HepG2 (cell line): ENCODE results near the gene ZFYVE28. TPM values are rescaled to one million over a fixed set of nuclear protein-coding genes. Genes with fewer than 3 reads are reported as not detected.
A peak's percentile ranks its signal among the peaks of the same experiment; 100 is the strongest.

Experiments used
- ATF7-NPFF ChIP-seq: sonication (generic); formaldehyde crosslinking; IDR thresholded peaks from 2 replicates; pipeline ENCODE4 v1.8.1; 2023; ENCODE audit warnings: mild to moderate bottlenecking, low read depth, missing genetic modification reagents, moderate library complexity
- CERS6 ChIP-seq: sonication (generic); formaldehyde crosslinking; IDR thresholded peaks from 2 replicates; pipeline ENCODE4 v1.5.0; 2020; ENCODE audit warnings: missing genetic modification reagents
- CREM ChIP-seq, 2 experiments: sonication (generic) in 1 of 2; formaldehyde crosslinking in 1 of 2; IDR thresholded peaks; 2 replicates each; pipeline versions ENCODE4 v1.4.0 to v1.6.1; 2016 to 2020; ENCODE audit warnings: antibody characterized with exemption in 1 of 2, mild to moderate bottlenecking in 1 of 2, missing genetic modification reagents in 1 of 2
- HMGXB3 ChIP-seq: sonication (generic); formaldehyde crosslinking; IDR thresholded peaks from 2 replicates; pipeline ENCODE4 v1.4.0; 2020; ENCODE audit warnings: missing genetic modification reagents, borderline replicate concordance
- KLF12 ChIP-seq: sonication (generic); formaldehyde crosslinking; IDR thresholded peaks from 2 replicates; pipeline ENCODE4 v1.4.0; 2020; ENCODE audit warnings: missing genetic modification reagents, borderline replicate concordance
- MED8 ChIP-seq: sonication (generic); formaldehyde crosslinking; IDR thresholded peaks from 2 replicates; pipeline ENCODE4 v1.8.1; 2023; ENCODE audit warnings: mild to moderate bottlenecking, missing genetic modification reagents; ENCODE audit not compliant: insufficient replicate concordance
- PRDM15 ChIP-seq: sonication (generic); formaldehyde crosslinking; IDR thresholded peaks from 2 replicates; pipeline ENCODE4 v1.4.0; 2020; ENCODE audit warnings: missing genetic modification reagents
- RFX3 ChIP-seq: IDR thresholded peaks from 2 replicates; pipeline ENCODE4 v1.6.1; 2016; ENCODE audit warnings: missing biosample characterization, missing genetic modification reagents
- RXRB ChIP-seq: IDR thresholded peaks from 2 replicates; pipeline ENCODE4 v1.6.1; 2016; ENCODE audit warnings: borderline replicate concordance, missing genetic modification reagents, missing compliant biosample characterization
- SMC3 ChIP-seq: IDR thresholded peaks from 2 replicates; pipeline ENCODE4 v1.6.1; 2011; ENCODE audit warnings: low read length, improper control_type of control experiment
- SOX13 ChIP-seq, 3 experiments: fragments of 450-650 bp in 1 of 3; sonication (generic) in 1 of 3; formaldehyde crosslinking in 1 of 3; IDR thresholded peaks in 2 of 3; conservative IDR thresholded peaks in 1 of 3; 2 replicates each; pipeline versions ENCODE4 v1.5.0 to v1.6.1; 2016 to 2020; ENCODE audit warnings: antibody characterized with exemption in 1 of 3, mild to moderate bottlenecking in 1 of 3, missing compliant biosample characterization in 1 of 3, missing genetic modification reagents in 1 of 3, moderate library complexity in 1 of 3
- U2AF1 ChIP-seq: fragments of 200-400 bp; formaldehyde crosslinking; optimal IDR thresholded peaks from 2 replicates; pipeline ENCODE3; 2017; ENCODE audit warnings: mild to moderate bottlenecking, low read depth, low read length
- ZBTB39 ChIP-seq: sonication (generic); formaldehyde crosslinking; IDR thresholded peaks from 2 replicates; pipeline ENCODE4 v1.5.0; 2020; ENCODE audit warnings: missing genetic modification reagents
- ZFP36L2 ChIP-seq: sonication (generic); formaldehyde crosslinking; IDR thresholded peaks from 2 replicates; pipeline ENCODE4 v1.4.0; 2020; ENCODE audit warnings: missing genetic modification reagents
- ZNF235 ChIP-seq: sonication (generic); formaldehyde crosslinking; IDR thresholded peaks from 2 replicates; pipeline ENCODE4 v1.8.1; 2023; ENCODE audit warnings: mild to moderate bottlenecking, missing genetic modification reagents, borderline replicate concordance
- ZNF3 ChIP-seq: IDR thresholded peaks from 2 replicates; pipeline ENCODE4 v1.7.0; 2017; ENCODE audit warnings: inconsistent platforms
- ZNF777 ChIP-seq: sonication (generic); formaldehyde crosslinking; IDR thresholded peaks from 2 replicates; pipeline ENCODE4 v1.4.0; 2020; ENCODE audit warnings: missing genetic modification reagents
- polyA plus RNA-seq, 8 experiments: library from polyadenylated mRNA; depleted of rRNA in 3 of 8; stranded (reverse) in 7 of 8; unstranded in 1 of 8; fragments of >200 nt; fragmentation: Illumina TruSeq in 4 of 8; extraction: Trizol in 4 of 8; gene quantifications; 2 replicates each; pipeline versions ENCODE4 v1.2.1 to v1.2.3, GENCODE V29; 2011 to 2016; ENCODE audit warnings: low read depth in 4 of 8, missing spikeins in 1 of 8, mixed read lengths in 1 of 8; ENCODE audit not compliant: insufficient read depth in 1 of 8
- total RNA-seq, 5 experiments: library from RNA; depleted of rRNA; stranded (reverse); fragments of >200 nt; fragmentation: Illumina TruSeq; extraction: Trizol; gene quantifications; 2 replicates each; pipeline ENCODE4 v1.2.3, GENCODE V29; 2016; ENCODE audit warnings: low read depth in 1 of 5

Gene ZFYVE28
- total and polyA plus RNA-seq, 2 of the 13 experiments (the other 11 are each of a cell fraction or from before 2014, with no cell fraction given): 0.12 to 0.22 TPM

GRCh38 chr4:2241410-2242353 lies 176.8 kb downstream of the ZFYVE28 start, which contains the start of the genes HAUS3 and POLN (continued):
- TF ChIP-seq ZBTB39 (CRISPR knock-in tag) (no peak), MED8 (CRISPR knock-in tag) (no peak), SMC3 (no peak), KLF12 (CRISPR knock-in tag) (no peak), U2AF1 (no peak), SOX13 (IDR thresholded peaks at IDR 0.05) (no peak), SOX13 (CRISPR knock-in tag; conservative IDR thresholded peaks at IDR 0.05 in 1 of 2, IDR thresholded peaks at IDR 0.05 in 1 of 2) (no peak), ZNF235 (CRISPR knock-in tag) (no peak), ATF7-NPFF (CRISPR knock-in tag) (peak; percentile 85), ZNF3 (CRISPR knock-in tag) (no peak), RXRB (no peak), ZNF777 (CRISPR knock-in tag) (peak; percentile 96), CREM (IDR thresholded peaks at IDR 0.05) (no peak), CREM (CRISPR knock-in tag; IDR thresholded peaks at IDR 0.05) (no peak), CERS6 (CRISPR knock-in tag) (no peak), HMGXB3 (CRISPR knock-in tag) (no peak), RFX3 (no peak), ZFP36L2 (CRISPR knock-in tag) (no peak), PRDM15 (no peak)
